GM18505 (cell line): Measurements from ENCODE around the gene GIMAP6.

ENCODE experiments used
- ATAC-seq: cut with Tn5 transposase; IDR thresholded peaks from one replicate; pipeline ENCODE4 v1.9.1; 2021; ENCODE audit not compliant: unreplicated experiment
- POLR2A ChIP-seq: IDR thresholded peaks from 4 replicates; pipeline ENCODE4 v1.6.1; 2011; ENCODE audit warnings: borderline replicate concordance; ENCODE audit not compliant: insufficient read depth, insufficient read length; ENCODE audit errors: extremely low read depth

Gene GIMAP6

GRCh38 chr7:150660939-150661613 lies 28.9 kb upstream of the GIMAP6 start:
- ATAC-seq = no peak
- no peak for TF ChIP-seq POLR2A

DNA sequence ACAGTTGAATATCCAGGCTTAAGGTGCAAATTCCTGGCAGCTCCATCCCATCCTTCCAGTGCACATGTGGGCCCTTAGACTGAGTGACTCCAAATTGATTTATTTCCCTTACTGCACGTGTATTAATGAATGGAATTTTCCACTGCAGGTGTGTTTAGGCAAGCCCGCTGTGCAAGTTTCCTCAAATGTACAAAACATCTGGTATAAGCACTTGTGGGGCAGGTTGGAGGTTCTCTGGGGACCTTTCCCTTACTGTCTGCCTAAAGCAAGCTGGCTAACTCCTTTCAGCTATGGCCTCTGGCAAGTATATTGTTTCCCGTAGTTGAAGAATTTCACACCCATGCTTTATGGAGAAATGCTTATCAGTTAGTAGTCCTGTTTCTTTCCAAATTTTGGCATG lies 25.3 kb upstream of the GIMAP6 start:
- ATAC-seq = no peak
- no peak for TF ChIP-seq POLR2A

DNA sequence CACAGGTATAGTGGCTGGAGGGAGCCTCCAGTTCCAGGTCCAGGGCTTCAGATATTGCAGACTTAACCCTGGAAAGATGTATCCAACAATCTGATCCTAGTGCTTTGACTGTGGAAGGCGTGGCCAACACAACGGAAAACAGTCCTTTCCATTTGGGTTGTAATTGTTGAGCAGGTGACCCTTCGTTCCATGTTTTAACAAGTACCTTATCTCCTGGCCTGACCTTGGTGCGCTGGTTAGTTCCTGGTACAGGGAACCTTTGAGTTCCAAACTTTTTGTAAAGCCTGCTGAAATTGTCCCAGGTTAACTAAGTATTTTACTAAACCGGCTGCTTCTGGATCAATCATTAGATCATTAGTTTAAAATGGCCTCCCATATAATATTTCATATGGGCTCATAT lies 23.9 kb upstream of the GIMAP6 start:
- ATAC-seq = no peak
- no peak for TF ChIP-seq POLR2A

GRCh38 chr7:150654692-150655091 lies 22.5 kb upstream of the GIMAP6 start:
- no peak for TF ChIP-seq POLR2A
- no peak for ATAC-seq

DNA sequence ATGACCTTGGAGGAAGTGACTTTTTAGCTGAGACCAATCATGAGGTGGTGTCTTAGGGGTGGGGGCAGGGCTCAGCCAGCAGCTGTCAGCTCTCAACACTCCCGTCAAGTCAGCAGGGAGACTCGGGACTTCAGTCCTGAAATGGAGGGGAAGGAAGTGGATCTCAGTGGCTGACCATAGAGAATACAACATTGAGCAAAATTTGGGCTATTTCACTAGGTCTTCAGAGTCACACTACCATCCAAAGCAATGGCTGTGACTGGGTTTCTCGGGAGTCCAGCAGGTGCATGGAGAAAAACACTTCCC lies 16.8 kb upstream of the GIMAP6 start:
- TF ChIP-seq POLR2A = no peak
- no peak for ATAC-seq

DNA sequence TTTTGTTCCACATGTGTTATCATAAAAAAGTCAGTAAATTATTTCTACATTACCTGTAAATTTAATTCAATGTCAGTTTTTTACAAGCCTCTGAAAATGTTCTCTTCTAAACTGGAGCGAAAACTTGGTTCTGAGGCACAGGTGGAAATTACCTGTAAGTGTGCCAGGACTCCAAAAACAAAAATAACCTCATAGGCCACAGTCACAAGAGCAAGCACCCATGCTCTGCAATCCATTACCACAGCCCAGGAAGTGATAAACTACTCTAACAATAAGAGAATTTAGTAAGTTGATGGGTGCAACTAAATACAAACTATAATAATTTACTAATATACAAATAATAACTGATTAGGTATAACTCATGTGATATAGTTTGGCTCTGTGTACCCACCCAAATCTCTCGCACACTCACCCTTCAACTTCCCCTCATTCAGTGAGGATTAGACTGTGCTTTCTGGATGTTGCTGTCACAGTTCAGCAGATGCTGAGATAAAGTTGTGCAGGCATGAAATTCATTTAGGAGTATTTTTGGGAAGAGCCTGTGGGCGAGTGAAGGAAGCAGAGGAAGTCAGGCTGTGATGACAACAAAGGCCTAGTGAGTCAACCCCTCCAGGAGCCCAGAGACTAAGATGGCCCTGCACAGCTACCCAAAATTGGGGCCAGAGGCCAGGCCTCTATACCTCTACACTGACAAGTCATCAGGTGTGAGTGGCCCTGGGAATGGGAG lies 16.3 kb upstream of the GIMAP6 start:
- TF ChIP-seq POLR2A = peak; percentile 15
- no peak for ATAC-seq

GRCh38 chr7:150645259-150646020 lies 13.3 kb upstream of the GIMAP6 start:
- no peak for ATAC-seq
- TF ChIP-seq POLR2A = no peak

DNA sequence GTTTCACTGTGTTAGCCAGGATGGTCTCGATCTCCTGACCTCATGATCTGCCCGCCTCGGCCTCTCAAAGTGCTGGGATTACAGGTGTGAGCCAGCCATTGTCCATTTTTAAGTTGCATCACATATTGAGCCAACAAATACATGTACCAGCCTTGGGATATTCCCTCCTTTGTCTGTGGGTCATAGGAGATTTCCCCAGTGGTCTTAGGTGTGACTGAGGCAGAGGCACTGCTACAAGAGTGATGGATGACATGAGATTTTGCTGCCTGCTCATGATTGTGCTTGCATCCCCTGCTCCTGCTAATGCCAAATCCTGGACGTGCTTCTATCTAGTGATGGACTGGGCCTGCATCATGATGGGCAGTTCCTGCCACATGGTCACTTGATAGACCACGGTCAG lies 10.7 kb upstream of the GIMAP6 start:
- ATAC-seq = no peak
- TF ChIP-seq POLR2A = no peak

DNA sequence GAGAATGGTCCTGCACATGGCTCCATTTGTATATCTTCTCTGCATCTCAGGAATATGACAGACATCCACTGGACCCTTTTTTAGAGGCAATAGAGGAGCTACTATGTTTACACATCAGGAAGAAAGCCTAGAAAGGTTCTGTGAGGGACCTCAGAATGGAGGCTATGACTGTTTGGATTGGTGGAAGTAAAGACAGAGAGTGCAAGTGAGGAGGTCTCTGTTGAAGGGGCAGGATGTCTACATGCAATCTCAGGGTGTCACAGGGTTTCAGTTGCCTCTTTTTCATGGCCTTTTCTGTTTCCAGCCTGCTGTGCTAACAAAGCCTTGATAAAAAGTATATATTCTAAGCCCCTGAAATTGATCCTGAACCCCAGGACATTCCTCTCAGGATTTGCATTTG lies 9.7 kb upstream of the GIMAP6 start:
- no peak for TF ChIP-seq POLR2A
- ATAC-seq = no peak

GRCh38 chr7:150633926-150634325 lies 1.7 kb upstream of the GIMAP6 start:
- ATAC-seq = no peak
- TF ChIP-seq POLR2A = no peak

DNA sequence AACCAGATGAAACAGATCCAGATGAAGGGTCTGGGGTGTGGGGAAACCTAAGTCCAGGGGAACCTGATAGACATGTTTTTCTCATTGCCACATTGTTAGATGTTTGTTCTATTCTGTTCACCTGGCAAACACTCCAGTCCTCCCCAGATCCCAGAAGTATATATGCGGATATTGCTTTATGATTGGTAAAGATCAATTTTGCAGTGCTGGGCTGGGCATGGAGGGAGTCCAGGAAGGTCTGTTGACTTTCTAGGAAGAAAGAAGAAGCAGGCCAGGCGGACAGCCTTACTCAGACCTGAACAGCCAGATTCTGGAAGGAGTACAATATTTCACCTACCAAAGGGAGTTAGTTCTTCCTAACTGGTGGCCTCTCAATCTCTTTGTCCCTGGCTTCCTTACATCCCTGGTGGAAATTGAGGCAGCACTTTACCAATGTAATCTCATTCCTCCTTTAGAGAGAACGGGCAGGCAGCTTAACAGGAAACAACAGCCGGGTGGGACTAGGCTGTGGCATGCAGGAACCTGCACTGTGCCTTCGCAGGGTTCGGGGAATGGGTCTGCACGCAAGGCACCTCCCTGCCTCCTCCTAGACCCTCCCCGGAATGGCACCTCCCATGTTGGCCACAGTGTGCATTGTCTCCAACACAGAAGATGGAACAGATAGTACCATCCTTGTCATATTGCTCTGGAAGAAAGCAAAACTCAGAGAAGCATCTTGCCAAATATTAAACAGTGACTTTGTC lies 930 bp downstream of the GIMAP6 start:
- no peak for ATAC-seq
- peak; percentile 42 for TF ChIP-seq POLR2A

DNA sequence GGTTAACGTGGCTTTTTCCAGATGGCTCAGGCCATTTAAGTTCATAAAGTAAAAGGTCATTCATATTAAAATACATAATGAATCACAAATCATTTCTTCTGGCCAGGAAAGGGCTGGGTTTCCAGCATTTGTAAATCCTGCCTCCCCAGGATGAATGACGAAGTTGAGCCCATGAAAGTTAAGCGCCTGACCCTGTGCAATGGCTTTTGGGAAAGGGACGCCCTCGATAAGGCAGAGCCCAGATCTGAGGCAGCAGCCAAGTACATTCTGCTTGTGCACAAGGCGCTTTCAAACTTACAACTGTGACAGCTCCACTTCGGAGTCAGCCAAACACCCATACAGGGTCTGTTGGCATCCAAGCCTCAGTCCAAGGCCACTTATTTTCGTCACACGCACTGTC lies 2.8 kb downstream of the GIMAP6 start:
- TF ChIP-seq POLR2A = peak; percentile 9
- no peak for ATAC-seq

- ATAC-seq = no peak
- TF ChIP-seq POLR2A = no peak
These were observed 4.2 kb downstream of the GIMAP6 start for GRCh38 chr7:150627959-150628358.

- ATAC-seq = no peak
- TF ChIP-seq POLR2A = no peak
These were observed 5.5 kb downstream of the GIMAP6 start for GRCh38 chr7:150626696-150627095.

- no peak for TF ChIP-seq POLR2A
- no peak for ATAC-seq
These were observed 10.8 kb downstream of the GIMAP6 start for GRCh38 chr7:150621376-150621775.
